ENCODE results near the gene ADAM29. TPM values are rescaled to one million over a fixed set of nuclear protein-coding genes. Genes with fewer than 3 reads are reported as not detected.

The ADAM29 gene
- total and polyA plus RNA-seq, 2 of the 8 experiments (the other 6 are each of a cell fraction or from before 2014, with no cell fraction given), result 0.03 TPM; not detected in 1

DNA sequence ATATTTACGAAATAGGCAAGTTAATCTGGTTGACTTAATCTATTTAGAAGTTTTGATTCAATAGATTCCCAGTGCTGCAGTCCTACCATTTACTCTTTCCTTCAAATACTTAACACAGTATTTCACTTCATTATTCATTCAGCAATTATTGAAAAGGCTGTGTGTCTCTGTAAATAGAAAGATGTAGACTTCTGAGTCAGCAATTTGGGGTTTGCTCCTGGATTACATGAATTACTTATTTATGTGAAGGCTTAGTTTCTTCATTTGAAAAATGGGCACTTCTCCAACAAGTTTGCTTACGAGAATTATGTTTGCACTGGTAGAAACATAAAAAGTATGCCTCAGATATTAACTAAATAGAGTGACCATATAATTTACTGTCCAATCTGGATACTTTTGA lies 17.4 kb downstream of the ADAM29 start (continued):
- no peak for TF ChIP-seq TAF1 (IDR thresholded peaks at IDR 0.05; ENCODE audit: low read depth, low read length)
- no peak for TF ChIP-seq JUN (IDR thresholded peaks at IDR 0.05; ENCODE audit: low read depth, low read length)
- TF ChIP-seq RAD21 (IDR thresholded peaks at IDR 0.05 in 1 of 2, conservative IDR thresholded peaks at IDR 0.05 in 1 of 2; ENCODE audit: low read depth in 2 of 2, low read length in 2 of 2), result no peak

All from H1 (cell line).